HepG2 (cell line): ENCODE data around the gene CACNG5. TPM values are rescaled to one million over a fixed set of nuclear protein-coding genes. Genes with fewer than 3 reads are reported as not detected.
A peak's percentile ranks its signal among the peaks of the same experiment; 100 is the strongest.

Experiments used
- FOXA3 ChIP-seq: IDR thresholded peaks from 2 replicates; pipeline ENCODE4 v1.6.1; 2016; ENCODE audit warnings: missing genetic modification reagents, missing compliant biosample characterization
- FOXK2 ChIP-seq: fragments of 450-650 bp; IDR thresholded peaks from 2 replicates; pipeline ENCODE4 v1.6.1; 2016
- IKZF4 ChIP-seq: sonication (generic); formaldehyde crosslinking; IDR thresholded peaks from 2 replicates; pipeline ENCODE4 v1.5.1; 2020; ENCODE audit warnings: borderline replicate concordance, mild to moderate bottlenecking, low read depth, missing genetic modification reagents; ENCODE audit errors: not compliant biosample characterization
- PITX1 ChIP-seq: sonication (generic); formaldehyde crosslinking; IDR thresholded peaks from 2 replicates; pipeline ENCODE4 v1.5.1; 2020; ENCODE audit warnings: mild to moderate bottlenecking, missing genetic modification reagents
- PLRG1 ChIP-seq: fragments of 450-650 bp; conservative IDR thresholded peaks from 2 replicates; pipeline ENCODE4 v1.6.1; 2016
- POGZ ChIP-seq: sonication (generic); formaldehyde crosslinking; IDR thresholded peaks from 2 replicates; pipeline ENCODE4 v1.4.0; 2020; ENCODE audit warnings: mild to moderate bottlenecking, missing genetic modification reagents
- SNRNP70 ChIP-seq: fragments of 200-400 bp; formaldehyde crosslinking; IDR thresholded peaks from 2 replicates; pipeline ENCODE4 v1.6.1; 2017; ENCODE audit warnings: mild to moderate bottlenecking, low read depth, low read length, moderate library complexity
- SPEN ChIP-seq: sonication (generic); formaldehyde crosslinking; IDR thresholded peaks from 2 replicates; pipeline ENCODE4 v1.5.1; 2020; ENCODE audit warnings: low read depth, mild to moderate bottlenecking, missing genetic modification reagents
- TP53 ChIP-seq: sonication (generic); formaldehyde crosslinking; conservative IDR thresholded peaks from 2 replicates; pipeline ENCODE4 v1.4.0; 2020; ENCODE audit warnings: missing genetic modification reagents
- ZNF160 ChIP-seq: sonication (generic); formaldehyde crosslinking; IDR thresholded peaks from 2 replicates; pipeline ENCODE4 v1.8.0; 2022; ENCODE audit warnings: mild to moderate bottlenecking, inconsistent platforms, missing genetic modification reagents
- ZNF33A ChIP-seq: sonication (generic); formaldehyde crosslinking; IDR thresholded peaks from 2 replicates; pipeline ENCODE4 v1.5.1; 2020; ENCODE audit warnings: missing genetic modification reagents, mild to moderate bottlenecking, moderate library complexity, borderline replicate concordance
- ZNF451 ChIP-seq: sonication (generic); formaldehyde crosslinking; IDR thresholded peaks from 2 replicates; pipeline ENCODE4 v1.5.0; 2020; ENCODE audit warnings: mild to moderate bottlenecking, missing genetic modification reagents
- ZNF572 ChIP-seq: sonication (generic); formaldehyde crosslinking; IDR thresholded peaks from 2 replicates; pipeline ENCODE4 v1.5.1; 2020; ENCODE audit warnings: mild to moderate bottlenecking, missing genetic modification reagents
- polyA plus RNA-seq, 8 experiments: library from polyadenylated mRNA; depleted of rRNA in 3 of 8; stranded (reverse) in 7 of 8; unstranded in 1 of 8; fragments of >200 nt; fragmentation: Illumina TruSeq in 4 of 8; extraction: Trizol in 4 of 8; gene quantifications; 2 replicates each; pipeline versions ENCODE4 v1.2.1 to v1.2.3, GENCODE V29; 2011 to 2016; ENCODE audit warnings: low read depth in 4 of 8, missing spikeins in 1 of 8, mixed read lengths in 1 of 8; ENCODE audit not compliant: insufficient read depth in 1 of 8
- total RNA-seq, 5 experiments: library from RNA; depleted of rRNA; stranded (reverse); fragments of >200 nt; fragmentation: Illumina TruSeq; extraction: Trizol; gene quantifications; 2 replicates each; pipeline ENCODE4 v1.2.3, GENCODE V29; 2016; ENCODE audit warnings: low read depth in 1 of 5
- TF ChIP-seq, protein P1 (sequence below): sonication (generic); formaldehyde crosslinking; IDR thresholded peaks from 2 replicates; pipeline ENCODE4 v1.5.0; 2020; ENCODE audit warnings: mild to moderate bottlenecking, missing genetic modification reagents
- TF ChIP-seq, protein P2 (sequence below): sonication (generic); formaldehyde crosslinking; IDR thresholded peaks from 2 replicates; pipeline ENCODE4 v1.5.0; 2020; ENCODE audit warnings: mild to moderate bottlenecking, missing genetic modification reagents, moderate library complexity
- TF ChIP-seq, protein P3 (sequence below): sonication (generic); formaldehyde crosslinking; IDR thresholded peaks from 2 replicates; pipeline ENCODE4 v1.5.1; 2020; ENCODE audit warnings: missing genetic modification reagents, mild to moderate bottlenecking, borderline replicate concordance
- TF ChIP-seq, protein P4 (sequence below): sonication (generic); formaldehyde crosslinking; IDR thresholded peaks from 2 replicates; pipeline ENCODE4 v1.4.0; 2020; ENCODE audit warnings: missing genetic modification reagents
- TF ChIP-seq, protein P5 (sequence below): sonication (generic); formaldehyde crosslinking; IDR thresholded peaks from 2 replicates; pipeline ENCODE4 v1.4.0; 2020; ENCODE audit warnings: missing genetic modification reagents

CACNG5 gene
- total and polyA plus RNA-seq, 2 of the 13 experiments (the other 11 are each of a cell fraction or from before 2014, with no cell fraction given) = not detected

DNA sequence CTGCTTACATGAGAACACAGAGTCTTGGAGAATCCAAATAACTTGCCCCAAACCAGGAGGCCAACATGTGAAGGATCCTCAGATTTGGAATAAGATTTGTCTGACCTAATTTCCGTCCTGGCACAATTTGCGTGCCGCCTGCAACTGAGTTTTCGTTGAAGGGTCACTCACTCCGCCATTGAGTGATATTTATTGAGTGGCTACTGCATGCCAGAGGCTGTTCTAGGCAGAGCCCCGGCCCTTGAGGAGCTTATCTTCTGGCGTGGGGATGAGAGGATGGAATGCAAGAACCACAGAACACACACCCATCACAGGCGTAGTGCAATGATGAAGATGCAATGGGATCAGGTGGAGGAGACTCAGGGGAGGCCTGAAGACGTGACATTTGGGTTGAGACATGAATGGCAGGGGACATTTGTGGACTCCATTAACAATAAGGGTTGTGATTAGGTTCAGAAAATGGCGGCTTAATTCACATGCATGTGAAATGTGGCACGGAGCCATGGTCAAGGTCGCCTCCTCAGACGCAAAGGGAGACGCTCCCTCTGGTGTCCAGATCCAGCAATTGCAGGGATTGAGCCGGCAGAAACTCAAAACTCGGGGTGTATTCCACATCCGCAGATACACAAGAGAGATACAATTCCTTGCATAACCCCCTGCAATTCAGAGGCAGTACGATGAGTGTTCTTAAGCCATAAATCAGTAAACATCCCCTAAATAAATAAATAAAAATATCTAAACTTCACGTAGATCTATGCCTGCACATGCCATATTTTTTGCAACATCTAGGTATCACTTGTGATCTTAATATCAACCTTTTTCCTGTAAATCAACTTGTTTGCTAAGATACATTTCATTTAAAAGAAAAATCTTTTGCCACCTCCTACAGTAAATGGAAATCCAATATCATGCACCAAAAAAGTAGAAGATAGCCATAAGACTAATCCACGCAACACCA, 71.7 kb downstream of the CACNG5 start (continued):
- TF ChIP-seq TP53 = no peak
- 0 out of 2 replicates have a peak, but pooled peaks have one; percentile 38 for TF ChIP-seq ZNF572 (CRISPR knock-in tag)
- TF ChIP-seq ZNF451 (CRISPR knock-in tag) = no peak
- no peak for TF ChIP-seq SNRNP70
- TF ChIP-seq, protein P1, sequence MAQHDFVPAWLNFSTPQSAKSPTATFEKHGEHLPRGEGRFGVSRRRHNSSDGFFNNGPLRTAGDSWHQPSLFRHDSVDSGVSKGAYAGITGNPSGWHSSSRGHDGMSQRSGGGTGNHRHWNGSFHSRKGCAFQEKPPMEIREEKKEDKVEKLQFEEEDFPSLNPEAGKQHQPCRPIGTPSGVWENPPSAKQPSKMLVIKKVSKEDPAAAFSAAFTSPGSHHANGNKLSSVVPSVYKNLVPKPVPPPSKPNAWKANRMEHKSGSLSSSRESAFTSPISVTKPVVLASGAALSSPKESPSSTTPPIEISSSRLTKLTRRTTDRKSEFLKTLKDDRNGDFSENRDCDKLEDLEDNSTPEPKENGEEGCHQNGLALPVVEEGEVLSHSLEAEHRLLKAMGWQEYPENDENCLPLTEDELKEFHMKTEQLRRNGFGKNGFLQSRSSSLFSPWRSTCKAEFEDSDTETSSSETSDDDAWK = no peak
- no peak for TF ChIP-seq FOXK2
- TF ChIP-seq, protein P2, sequence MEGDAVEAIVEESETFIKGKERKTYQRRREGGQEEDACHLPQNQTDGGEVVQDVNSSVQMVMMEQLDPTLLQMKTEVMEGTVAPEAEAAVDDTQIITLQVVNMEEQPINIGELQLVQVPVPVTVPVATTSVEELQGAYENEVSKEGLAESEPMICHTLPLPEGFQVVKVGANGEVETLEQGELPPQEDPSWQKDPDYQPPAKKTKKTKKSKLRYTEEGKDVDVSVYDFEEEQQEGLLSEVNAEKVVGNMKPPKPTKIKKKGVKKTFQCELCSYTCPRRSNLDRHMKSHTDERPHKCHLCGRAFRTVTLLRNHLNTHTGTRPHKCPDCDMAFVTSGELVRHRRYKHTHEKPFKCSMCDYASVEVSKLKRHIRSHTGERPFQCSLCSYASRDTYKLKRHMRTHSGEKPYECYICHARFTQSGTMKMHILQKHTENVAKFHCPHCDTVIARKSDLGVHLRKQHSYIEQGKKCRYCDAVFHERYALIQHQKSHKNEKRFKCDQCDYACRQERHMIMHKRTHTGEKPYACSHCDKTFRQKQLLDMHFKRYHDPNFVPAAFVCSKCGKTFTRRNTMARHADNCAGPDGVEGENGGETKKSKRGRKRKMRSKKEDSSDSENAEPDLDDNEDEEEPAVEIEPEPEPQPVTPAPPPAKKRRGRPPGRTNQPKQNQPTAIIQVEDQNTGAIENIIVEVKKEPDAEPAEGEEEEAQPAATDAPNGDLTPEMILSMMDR (CRISPR knock-in tag) = peak; percentile 94
- no peak for TF ChIP-seq PLRG1
- TF ChIP-seq, protein P3, sequence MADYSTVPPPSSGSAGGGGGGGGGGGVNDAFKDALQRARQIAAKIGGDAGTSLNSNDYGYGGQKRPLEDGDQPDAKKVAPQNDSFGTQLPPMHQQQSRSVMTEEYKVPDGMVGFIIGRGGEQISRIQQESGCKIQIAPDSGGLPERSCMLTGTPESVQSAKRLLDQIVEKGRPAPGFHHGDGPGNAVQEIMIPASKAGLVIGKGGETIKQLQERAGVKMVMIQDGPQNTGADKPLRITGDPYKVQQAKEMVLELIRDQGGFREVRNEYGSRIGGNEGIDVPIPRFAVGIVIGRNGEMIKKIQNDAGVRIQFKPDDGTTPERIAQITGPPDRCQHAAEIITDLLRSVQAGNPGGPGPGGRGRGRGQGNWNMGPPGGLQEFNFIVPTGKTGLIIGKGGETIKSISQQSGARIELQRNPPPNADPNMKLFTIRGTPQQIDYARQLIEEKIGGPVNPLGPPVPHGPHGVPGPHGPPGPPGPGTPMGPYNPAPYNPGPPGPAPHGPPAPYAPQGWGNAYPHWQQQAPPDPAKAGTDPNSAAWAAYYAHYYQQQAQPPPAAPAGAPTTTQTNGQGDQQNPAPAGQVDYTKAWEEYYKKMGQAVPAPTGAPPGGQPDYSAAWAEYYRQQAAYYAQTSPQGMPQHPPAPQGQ = 0 out of 2 replicates have a peak, but pooled peaks have one; percentile 61
- no peak for TF ChIP-seq ZNF33A
- TF ChIP-seq SPEN (CRISPR knock-in tag) = peak; percentile 24; the same call in 1 of the 2 replicates
- TF ChIP-seq POGZ (CRISPR knock-in tag) = 0 out of 2 replicates have a peak, but pooled peaks have one; percentile 33
- no peak for TF ChIP-seq FOXA3 (CRISPR knock-in tag)
- TF ChIP-seq, protein P4, sequence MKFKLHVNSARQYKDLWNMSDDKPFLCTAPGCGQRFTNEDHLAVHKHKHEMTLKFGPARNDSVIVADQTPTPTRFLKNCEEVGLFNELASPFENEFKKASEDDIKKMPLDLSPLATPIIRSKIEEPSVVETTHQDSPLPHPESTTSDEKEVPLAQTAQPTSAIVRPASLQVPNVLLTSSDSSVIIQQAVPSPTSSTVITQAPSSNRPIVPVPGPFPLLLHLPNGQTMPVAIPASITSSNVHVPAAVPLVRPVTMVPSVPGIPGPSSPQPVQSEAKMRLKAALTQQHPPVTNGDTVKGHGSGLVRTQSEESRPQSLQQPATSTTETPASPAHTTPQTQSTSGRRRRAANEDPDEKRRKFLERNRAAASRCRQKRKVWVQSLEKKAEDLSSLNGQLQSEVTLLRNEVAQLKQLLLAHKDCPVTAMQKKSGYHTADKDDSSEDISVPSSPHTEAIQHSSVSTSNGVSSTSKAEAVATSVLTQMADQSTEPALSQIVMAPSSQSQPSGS (CRISPR knock-in tag) = no peak
- TF ChIP-seq IKZF4 = no peak
- peak; percentile 32; the same call in 1 of the 2 replicates for TF ChIP-seq PITX1 (CRISPR knock-in tag)
- no peak for TF ChIP-seq ZNF160
- TF ChIP-seq, protein P5, sequence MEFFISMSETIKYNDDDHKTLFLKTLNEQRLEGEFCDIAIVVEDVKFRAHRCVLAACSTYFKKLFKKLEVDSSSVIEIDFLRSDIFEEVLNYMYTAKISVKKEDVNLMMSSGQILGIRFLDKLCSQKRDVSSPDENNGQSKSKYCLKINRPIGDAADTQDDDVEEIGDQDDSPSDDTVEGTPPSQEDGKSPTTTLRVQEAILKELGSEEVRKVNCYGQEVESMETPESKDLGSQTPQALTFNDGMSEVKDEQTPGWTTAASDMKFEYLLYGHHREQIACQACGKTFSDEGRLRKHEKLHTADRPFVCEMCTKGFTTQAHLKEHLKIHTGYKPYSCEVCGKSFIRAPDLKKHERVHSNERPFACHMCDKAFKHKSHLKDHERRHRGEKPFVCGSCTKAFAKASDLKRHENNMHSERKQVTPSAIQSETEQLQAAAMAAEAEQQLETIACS (CRISPR knock-in tag) = no peak
- TF ChIP-seq, all 625 proteins: peak for 44
